HG02642 (cell line): Measurements from ENCODE around the gene GPRC5D.

Experiments
- ATAC-seq: cut with Tn5 transposase; IDR thresholded peaks from one replicate; pipeline ENCODE4 v1.9.1; 2021; ENCODE audit warnings: mild to moderate bottlenecking; ENCODE audit not compliant: unreplicated experiment, poor library complexity

The GPRC5D gene

GRCh38 chr12:12952036-12952435, at the start of gene GPRC5D:
TSS of gene GPRC5D (minus strand) at chr12:12952170. CDS start at chr12:12950384, 1,786 bp downstream.
- ATAC-seq, result no peak

- no peak for ATAC-seq
Observed at GRCh38 chr12:13001775-13002040, 49.7 kb upstream of the GPRC5D start.

- no peak for ATAC-seq
Observed at GRCh38 chr12:13000925-13001774, 49.2 kb upstream of the GPRC5D start.

- peak; percentile 34 for ATAC-seq
Observed at GRCh38 chr12:13000616-13000924, 48.6 kb upstream of the GPRC5D start.

GRCh38 chr12:12999959-13000615, 48.1 kb upstream of the GPRC5D start, which contains the start of gene HEBP1:
TSS of gene HEBP1 (minus strand) at chr12:13000265. CDS start at chr12:13000114, 151 bp downstream.
- peak; percentile 86 for ATAC-seq

GRCh38 chr12:12999271-12999958, 47.4 kb upstream of the GPRC5D start:
- no peak for ATAC-seq

- ATAC-seq, result no peak
Observed at GRCh38 chr12:12998248-12998647, 46.3 kb upstream of the GPRC5D start.

GRCh38 chr12:12997734-12998133, 45.8 kb upstream of the GPRC5D start:
- no peak for ATAC-seq

- no peak for ATAC-seq
Observed at GRCh38 chr12:12997156-12997555, 45.2 kb upstream of the GPRC5D start.

GRCh38 chr12:12996209-12996608, 44.2 kb upstream of the GPRC5D start:
- no peak for ATAC-seq

- ATAC-seq, result no peak
Observed at GRCh38 chr12:12995088-12995487, 43.1 kb upstream of the GPRC5D start.

GRCh38 chr12:12993367-12993766, 41.4 kb upstream of the GPRC5D start:
- ATAC-seq, result no peak

- no peak for ATAC-seq
Observed at GRCh38 chr12:12992418-12993130, 40.6 kb upstream of the GPRC5D start.

GRCh38 chr12:12990700-12991468, 38.9 kb upstream of the GPRC5D start:
- ATAC-seq, result no peak

GRCh38 chr12:12987421-12987820, 35.5 kb upstream of the GPRC5D start:
- no peak for ATAC-seq

GRCh38 chr12:12986775-12987331, 34.9 kb upstream of the GPRC5D start:
- no peak for ATAC-seq

- no peak for ATAC-seq
Observed at GRCh38 chr12:12985817-12986408, 33.9 kb upstream of the GPRC5D start.

GRCh38 chr12:12984149-12984548, 32.2 kb upstream of the GPRC5D start:
- no peak for ATAC-seq

GRCh38 chr12:12983420-12984035, 31.6 kb upstream of the GPRC5D start:
- ATAC-seq, result no peak
